ENCODE data around the gene STON1.

GRCh38 chr2:48574353-48575287 is 44.7 kb downstream of the STON1 start:
- TF ChIP-seq YY1 (IDR thresholded peaks at IDR 0.05; ENCODE audit: low read depth) (no peak), EP300 (IDR thresholded peaks at IDR 0.05; ENCODE audit: borderline replicate concordance) (no peak), RAD21 (IDR thresholded peaks at IDR 0.05; ENCODE audit: low read depth) (no peak), TEAD4 (IDR thresholded peaks at IDR 0.05) (no peak)
